ENCODE results near the gene TMEM106B. TPM values are rescaled to one million over a fixed set of nuclear protein-coding genes. Genes with fewer than 3 reads are reported as not detected.

The TMEM106B gene
- total and polyA plus RNA-seq, 2 donors from 2014 or later = 21.1 to 50.2 TPM

- Histone ChIP-seq H3K4me1 (ENCODE audit: control insufficient read depth in 2 of 3, insufficient read depth in 2 of 3, low read depth in 1 of 3, low read length in 3 of 3) (peaks cover 0 to 2% (median 0%) of the 10 kb centered on the region in 3 donors), H3K9me3 (ENCODE audit: control insufficient read depth in 2 of 3, insufficient read depth in 1 of 3, low read length in 3 of 3) (no peaks in the 10 kb centered on the region), H3K4me3 (ENCODE audit: low read length in 3 of 3) (no peak overlapping the region), H3K36me3 (ENCODE audit: control insufficient read depth in 2 of 3, insufficient read depth in 3 of 3, low read length in 3 of 3) (no peaks in the 10 kb centered on the region), H3K27ac (ENCODE audit: low read depth in 2 of 2, low read length in 2 of 2) (no peak overlapping the region), H3K27me3 (ENCODE audit: control insufficient read depth, insufficient read depth, low read length) (no peaks in the 10 kb centered on the region), H3K9ac (ENCODE audit: low read length in 3 of 3) (no peak overlapping the region)
- no peak for TF ChIP-seq CTCF (IDR thresholded peaks at IDR 0.05; ENCODE audit: borderline replicate concordance, extremely low read depth, insufficient read depth)
- FAIRE-seq = no peak
- intact Hi-C loops (cut with DNase I) = no loop called here
- no peak for DNase-seq
Measured at GRCh38 chr7:12196386-12196785, 14.7 kb upstream of the TMEM106B start.

- H3K9me3 ChIP-seq (ENCODE audit: control insufficient read depth in 2 of 3, insufficient read depth in 1 of 3, low read length in 3 of 3) = no peaks in the 10 kb centered on the region
- no peak overlapping the region for H3K27ac ChIP-seq (ENCODE audit: low read depth in 2 of 2, low read length in 2 of 2)
- H3K9ac ChIP-seq (ENCODE audit: low read length in 3 of 3) = no peak overlapping the region
- TF ChIP-seq CTCF (IDR thresholded peaks at IDR 0.05; ENCODE audit: borderline replicate concordance, extremely low read depth, insufficient read depth) = no peak
- H3K27me3 ChIP-seq (ENCODE audit: control insufficient read depth, insufficient read depth, low read length) = no peaks in the 10 kb centered on the region
- H3K4me3 ChIP-seq (ENCODE audit: low read length in 3 of 3) = no peak overlapping the region
- peaks cover 0 to 2% (median 0%) of the 10 kb centered on the region in 3 donors for H3K4me1 ChIP-seq (ENCODE audit: control insufficient read depth in 2 of 3, insufficient read depth in 2 of 3, low read depth in 1 of 3, low read length in 3 of 3)
- FAIRE-seq = peak; percentile 66
- DNase-seq = peak in 1 of 5 donors; percentile 6
- no peaks in the 10 kb centered on the region for H3K36me3 ChIP-seq (ENCODE audit: control insufficient read depth in 2 of 3, insufficient read depth in 3 of 3, low read length in 3 of 3)
- intact Hi-C loops (cut with DNase I) = no loop called here
Measured at GRCh38 chr7:12199363-12199762, 11.7 kb upstream of the TMEM106B start.

GRCh38 chr7:12207046-12207445, 4.0 kb upstream of the TMEM106B start:
- no peak overlapping the region for H3K9ac ChIP-seq (ENCODE audit: low read length in 3 of 3)
- no peaks in the 10 kb centered on the region for H3K27me3 ChIP-seq (ENCODE audit: control insufficient read depth, insufficient read depth, low read length)
- H3K36me3 ChIP-seq (ENCODE audit: control insufficient read depth in 2 of 3, insufficient read depth in 3 of 3, low read length in 3 of 3) = no peaks in the 10 kb centered on the region
- DNase-seq (no peak), FAIRE-seq (no peak)
- no peak overlapping the region for H3K27ac ChIP-seq (ENCODE audit: low read depth in 2 of 2, low read length in 2 of 2)
- H3K4me3 ChIP-seq (ENCODE audit: low read length in 3 of 3) = no peak overlapping the region
- H3K4me1 ChIP-seq (ENCODE audit: control insufficient read depth in 2 of 3, insufficient read depth in 2 of 3, low read depth in 1 of 3, low read length in 3 of 3) = peaks cover 0 to 2% (median 0%) of the 10 kb centered on the region in 3 donors
- intact Hi-C loops (cut with DNase I) = no loop called here
- H3K9me3 ChIP-seq (ENCODE audit: control insufficient read depth in 2 of 3, insufficient read depth in 1 of 3, low read length in 3 of 3) = no peaks in the 10 kb centered on the region
- TF ChIP-seq CTCF (IDR thresholded peaks at IDR 0.05; ENCODE audit: borderline replicate concordance, extremely low read depth, insufficient read depth) = no peak

- no peaks in the 10 kb centered on the region for H3K36me3 ChIP-seq (ENCODE audit: control insufficient read depth in 2 of 3, insufficient read depth in 3 of 3, low read length in 3 of 3)
- H3K9me3 ChIP-seq (ENCODE audit: control insufficient read depth in 2 of 3, insufficient read depth in 1 of 3, low read length in 3 of 3) = no peaks in the 10 kb centered on the region
- H3K4me1 ChIP-seq (ENCODE audit: control insufficient read depth in 2 of 3, insufficient read depth in 2 of 3, low read depth in 1 of 3, low read length in 3 of 3) = peaks cover 0 to 3% (median 0%) of the 10 kb centered on the region in 3 donors
- intact Hi-C loops (cut with DNase I) = no loop called here
- no peak overlapping the region for H3K27ac ChIP-seq (ENCODE audit: low read depth in 2 of 2, low read length in 2 of 2)
- no peak for FAIRE-seq
- H3K4me3 ChIP-seq (ENCODE audit: low read length in 3 of 3) = no peak overlapping the region
- H3K27me3 ChIP-seq (ENCODE audit: control insufficient read depth, insufficient read depth, low read length) = no peaks in the 10 kb centered on the region
- H3K9ac ChIP-seq (ENCODE audit: low read length in 3 of 3) = no peak overlapping the region
- DNase-seq = no peak
- no peak for TF ChIP-seq CTCF (IDR thresholded peaks at IDR 0.05; ENCODE audit: borderline replicate concordance, extremely low read depth, insufficient read depth)
Measured at GRCh38 chr7:12209221-12209620, 1.9 kb upstream of the TMEM106B start.

Measured in kidney (tissue), 14 donors.